Suprapubic skin (tissue), 3 donors: Measurements from ENCODE around the gene GALNT9.

ENCODE experiments used
- EP300 ChIP-seq: sonication (generic); formaldehyde crosslinking; IDR thresholded peaks from one replicate; pipeline ENCODE4 v1.6.1; 2017; ENCODE audit warnings: antibody characterized with exemption
- TF ChIP-seq, protein P1 (sequence below), 2 donors: fragments of 200-600 bp in 1 of 2; fragments of 450-650 bp in 1 of 2; sonication (generic) in 1 of 2; IDR thresholded peaks; one replicate each; pipeline ENCODE4 v1.5.1; 2016 to 2019; ENCODE audit warnings: antibody characterized with exemption in 2 of 2, mild to moderate bottlenecking in 1 of 2, moderate library complexity in 1 of 2

- TF ChIP-seq EP300, result no peak
- TF ChIP-seq, protein P1, sequence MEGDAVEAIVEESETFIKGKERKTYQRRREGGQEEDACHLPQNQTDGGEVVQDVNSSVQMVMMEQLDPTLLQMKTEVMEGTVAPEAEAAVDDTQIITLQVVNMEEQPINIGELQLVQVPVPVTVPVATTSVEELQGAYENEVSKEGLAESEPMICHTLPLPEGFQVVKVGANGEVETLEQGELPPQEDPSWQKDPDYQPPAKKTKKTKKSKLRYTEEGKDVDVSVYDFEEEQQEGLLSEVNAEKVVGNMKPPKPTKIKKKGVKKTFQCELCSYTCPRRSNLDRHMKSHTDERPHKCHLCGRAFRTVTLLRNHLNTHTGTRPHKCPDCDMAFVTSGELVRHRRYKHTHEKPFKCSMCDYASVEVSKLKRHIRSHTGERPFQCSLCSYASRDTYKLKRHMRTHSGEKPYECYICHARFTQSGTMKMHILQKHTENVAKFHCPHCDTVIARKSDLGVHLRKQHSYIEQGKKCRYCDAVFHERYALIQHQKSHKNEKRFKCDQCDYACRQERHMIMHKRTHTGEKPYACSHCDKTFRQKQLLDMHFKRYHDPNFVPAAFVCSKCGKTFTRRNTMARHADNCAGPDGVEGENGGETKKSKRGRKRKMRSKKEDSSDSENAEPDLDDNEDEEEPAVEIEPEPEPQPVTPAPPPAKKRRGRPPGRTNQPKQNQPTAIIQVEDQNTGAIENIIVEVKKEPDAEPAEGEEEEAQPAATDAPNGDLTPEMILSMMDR (IDR thresholded peaks at IDR 0.05), result no peak
Observed at GRCh38 chr12:132354211-132354981, 25.0 kb upstream of the GALNT9 start.
